A549 (cell line): ENCODE measurements around the gene ZNF507. TPM values are rescaled to one million over a fixed set of nuclear protein-coding genes. Genes with fewer than 3 reads are reported as not detected.

Source experiments
- ATAC-seq, 2 experiments: fragments of 200-7000 bp in 1 of 2; fragments of >200 bp in 1 of 2; cut with Nextera tagmentation in 1 of 2; cut with Tn5 transposase in 1 of 2; 3 replicates each; pipeline versions ENCODE4 v1.8.0 to v1.9.1; 2018 to 2020; ENCODE audit warnings: mild to moderate bottlenecking in 1 of 2, moderate library complexity in 1 of 2
- CTCF ChIA-PET: fragments of 300-600 bp; sonication (Branson Sonifier 250); formaldehyde crosslinking; extraction: SDS; loops from one replicate; lab custom pipeline; 2021; ENCODE audit warnings: antibody characterized with exemption, inconsistent platforms; lab: Yijun Ruan, JAX
- POLR2A ChIA-PET: fragments of 350-600 bp; formaldehyde crosslinking; extraction: SDS; loops from one replicate; lab custom pipeline; 2021; ENCODE audit warnings: antibody characterized with exemption, inconsistent platforms; lab: Yijun Ruan, JAX
- DNase-seq, 2 experiments: peaks; one replicate each; pipeline versions ENCODE4 v3.0.0 to v3.0.0-alpha.2; 2011 to 2016; ENCODE audit warnings: low read depth in 1 of 2, low spot score in 1 of 2
- FAIRE-seq: peaks from 2 replicates; lab custom pipeline; 2011; peaks lifted over from hg19 to GRCh38; lab: Jason Lieb, UNC
- H3K27ac ChIP-seq, 2 experiments: fragments of >200 bp; sonication (Bioruptor Twin); formaldehyde crosslinking; 3 replicates each; pipeline ENCODE4 v1.5.1; 2016 to 2017
- H3K4me1 ChIP-seq: fragments of >200 bp; sonication (Bioruptor Twin); formaldehyde crosslinking; 3 replicates; pipeline ENCODE4 v1.6.1; 2016
- H3K4me2 ChIP-seq: fragments of >200 bp; sonication (Bioruptor Twin); formaldehyde crosslinking; 3 replicates; pipeline ENCODE4 v1.6.1; 2016
- H3K4me3 ChIP-seq: fragments of >200 bp; sonication (Bioruptor Twin); formaldehyde crosslinking; 3 replicates; pipeline ENCODE4 v1.5.1; 2016
- H3K9me3 ChIP-seq: fragments of >200 bp; sonication (Bioruptor Twin); formaldehyde crosslinking; 3 replicates; pipeline ENCODE4 v1.6.1; 2016
- BCL3 ChIP-seq: fragments of >200 bp; sonication (Bioruptor Twin); formaldehyde crosslinking; IDR thresholded peaks from 3 replicates; pipeline ENCODE4 v1.6.1; 2016
- CBX8 ChIP-seq: fragments of 200-600 bp; sonication (generic); IDR thresholded peaks from 2 replicates; pipeline ENCODE4 v1.6.1; 2016
- E2F6 ChIP-seq: IDR thresholded peaks from 2 replicates; pipeline ENCODE4 v1.6.1; 2012; ENCODE audit warnings: low read depth, borderline replicate concordance
- EHMT2 ChIP-seq: fragments of 200-600 bp; sonication (generic); IDR thresholded peaks from 2 replicates; pipeline ENCODE4 v1.6.1; 2016; ENCODE audit warnings: antibody characterized with exemption, low read depth, mild to moderate bottlenecking, moderate library complexity
- ESRRA ChIP-seq: fragments of 150-350 bp; IDR thresholded peaks from 2 replicates; pipeline ENCODE4 v1.6.1; 2014; ENCODE audit warnings: mild to moderate bottlenecking, low read length, borderline replicate concordance
- FOSL2 ChIP-seq, 2 experiments: fragments of 450-650 bp in 1 of 2; fragments of >200 bp in 1 of 2; sonication (Bioruptor Twin) in 1 of 2; formaldehyde crosslinking; IDR thresholded peaks; 2 replicates each; pipeline versions ENCODE4 v1.5.0 to v1.6.1; 2016 to 2020; ENCODE audit warnings: mild to moderate bottlenecking in 1 of 2, moderate library complexity in 1 of 2
- HDAC2 ChIP-seq: fragments of 200-600 bp; sonication (generic); IDR thresholded peaks from 2 replicates; pipeline ENCODE4 v1.6.1; 2016
- HEYL ChIP-seq: fragments of 250-450 bp; sonication (Bioruptor Pico); IDR thresholded peaks from 2 replicates; pipeline ENCODE4 v1.8.0; 2021; ENCODE audit warnings: mild to moderate bottlenecking, moderate library complexity
- HOXA7 ChIP-seq: fragments of 250-450 bp; sonication (Bioruptor Pico); IDR thresholded peaks from 2 replicates; pipeline ENCODE4 v1.5.0; 2020; ENCODE audit warnings: mild to moderate bottlenecking, moderate library complexity
- JUN ChIP-seq, 2 experiments: fragments of >200 bp; sonication (Bioruptor Twin); formaldehyde crosslinking; IDR thresholded peaks; 2 replicates in 1 of 2; 3 replicates in 1 of 2; pipeline ENCODE4 v1.6.1; 2016 to 2017
- KDM5A ChIP-seq: fragments of 200-600 bp; sonication (generic); IDR thresholded peaks from 2 replicates; pipeline ENCODE4 v1.6.1; 2016; ENCODE audit warnings: antibody characterized with exemption, mild to moderate bottlenecking
- MAX ChIP-seq: IDR thresholded peaks from 2 replicates; pipeline ENCODE4 v1.6.1; 2012
- MAZ ChIP-seq: fragments of 150-350 bp; IDR thresholded peaks from 2 replicates; pipeline ENCODE4 v1.6.1; 2014; ENCODE audit warnings: antibody characterized with exemption, low read depth, low read length, borderline replicate concordance
- PBX3 ChIP-seq: IDR thresholded peaks from 2 replicates; pipeline ENCODE4 v1.6.1; 2012
- PHF8 ChIP-seq: fragments of 200-600 bp; sonication (generic); IDR thresholded peaks from 2 replicates; pipeline ENCODE4 v1.6.1; 2016; ENCODE audit warnings: low read depth, mild to moderate bottlenecking, antibody characterized with exemption, moderate library complexity, borderline replicate concordance
- POLR2AphosphoS2 ChIP-seq: conservative IDR thresholded peaks from 2 replicates; pipeline ENCODE4 v1.6.1; 2012; ENCODE audit warnings: low read length, improper control_type of control experiment, inconsistent platforms
- REST ChIP-seq: fragments of 200-600 bp; sonication (generic); IDR thresholded peaks from 2 replicates; pipeline ENCODE4 v1.6.1; 2016; ENCODE audit warnings: antibody characterized with exemption, mild to moderate bottlenecking, moderate library complexity
- RFX5 ChIP-seq: fragments of 450-650 bp; IDR thresholded peaks from 2 replicates; pipeline ENCODE4 v1.7.1; 2014; ENCODE audit warnings: antibody characterized with exemption, mild to moderate bottlenecking, moderate library complexity
- SREBF2 ChIP-seq: fragments of 450-650 bp; IDR thresholded peaks from 2 replicates; pipeline ENCODE4 v1.6.1; 2014; ENCODE audit warnings: mild to moderate bottlenecking, moderate library complexity
- TFCP2L1 ChIP-seq: fragments of 250-450 bp; sonication (Bioruptor Pico); IDR thresholded peaks from 2 replicates; pipeline ENCODE4 v1.5.0; 2021; ENCODE audit warnings: mild to moderate bottlenecking
- TP53 ChIP-seq: fragments of 250-450 bp; sonication (Bioruptor Pico); IDR thresholded peaks from 2 replicates; pipeline ENCODE4 v1.5.0; 2021; ENCODE audit warnings: mild to moderate bottlenecking, moderate library complexity
- ZNF302 ChIP-seq: fragments of 250-450 bp; sonication (Bioruptor Pico); IDR thresholded peaks from 2 replicates; pipeline ENCODE4 v1.9.0; 2021; ENCODE audit warnings: inconsistent platforms, mild to moderate bottlenecking, moderate library complexity
- WGBS: methylation state at CpG from one replicate; pipeline ENCODE4 v1.1.6; 2017; ENCODE audit errors: missing lambda C conversion rate; 5-methylcytosine and 5-hydroxymethylcytosine counted together
- polyA plus RNA-seq, 4 experiments: library from polyadenylated mRNA; depleted of rRNA in 3 of 4; stranded (reverse); fragments of >200 nt; fragmentation: RNase III in 1 of 4; extraction: RNeasy Plus Mini Kit Qiagen cat#74134 plus additional on column Dnase treatment in 1 of 4; gene quantifications; 2 replicates in 3 of 4; 3 replicates in 1 of 4; pipeline ENCODE4 v1.2.3, GENCODE V29; 2011 to 2017

The ZNF507 gene
- polyA plus RNA-seq, 2 of the 4 experiments (the other 2 are of a cell fraction): 14.6 to 49.8 TPM

GRCh38 chr19:32352241-32352630, 6.8 kb downstream of the ZNF507 start:
- POLR2A ChIA-PET: interaction anchor here (0.7 kb wide), 1 partner anchor 48 kb away, joined by 3 read pairs; no protein-coding TSS in a partner anchor
- no peak overlapping the region for H3K4me2 ChIP-seq
- H3K9me3 ChIP-seq: no peaks in the 10 kb centered on the region
- CTCF ChIA-PET: interaction anchor here (0.7 to 3.0 kb wide), 5 partner anchors 9 to 886 kb away, joined by 3 to 15 read pairs (median 7); no protein-coding TSS in a partner anchor
- no peak for ATAC-seq
- 94% methylated on average over 1 of the region's 1 CpG for WGBS
- no peak for TF ChIP-seq ESRRA
- no peak for TF ChIP-seq ZNF302 (CRISPR knock-in tag)
- no peak for TF ChIP-seq MAZ
- TF ChIP-seq PBX3: no peak
- no peak for TF ChIP-seq PHF8
- TF ChIP-seq, all 56 proteins: peak for 0
- DNase-seq (no peak), FAIRE-seq (peak; percentile 39)
- Histone ChIP-seq H3K4me1 (peaks cover 44% of the 10 kb centered on the region), H3K4me3 (no peak overlapping the region), H3K27ac (no peak overlapping the region)

- Histone ChIP-seq H3K4me1 (peaks cover 26% of the 10 kb centered on the region), H3K4me3 (no peak overlapping the region), H3K4me2 (no peak overlapping the region), H3K9me3 (no peaks in the 10 kb centered on the region), H3K27ac (no peak overlapping the region)
- ChIA-PET CTCF (interaction anchor here (0.6 to 3.0 kb wide), 5 partner anchors 10 to 216 kb away, joined by 3 to 15 read pairs (median 5); no protein-coding TSS in a partner anchor), POLR2A (no interaction called here)
- no peak for DNase-seq
- 96% methylated on average over 9 of the region's 9 CpGs for WGBS
- peak; percentile 61 for FAIRE-seq
- no peak for TF ChIP-seq CBX8
- TF ChIP-seq BCL3: 0 out of 3 replicates have a peak, but pooled peaks have one; percentile 9
- TF ChIP-seq SREBF2: no peak
- TF ChIP-seq TFCP2L1 (CRISPR knock-in tag): no peak
- TF ChIP-seq TP53 (CRISPR knock-in tag): no peak
- 0 out of 2 replicates have a peak, but pooled peaks have one; percentile 35 for TF ChIP-seq POLR2AphosphoS2
- no peak for TF ChIP-seq REST
- TF ChIP-seq RFX5: no peak
- no peak for TF ChIP-seq PBX3
- no peak for TF ChIP-seq MAX
- TF ChIP-seq ZNF302 (CRISPR knock-in tag): no peak
- TF ChIP-seq, all 56 proteins: peak for 2
- no peak for ATAC-seq
Observed at GRCh38 chr19:32354345-32354744, 8.9 kb downstream of the ZNF507 start.

- POLR2A ChIA-PET: interaction anchor here (1.1 kb wide), 1 partner anchor 9 kb away, joined by 5 read pairs; the partner anchor contains the start of gene ZNF507
- CTCF ChIA-PET: interaction anchor here (0.6 to 6.1 kb wide), 8 partner anchors 9 to 1672 kb away, joined by 4 to 74 read pairs (median 4); no protein-coding TSS in a partner anchor
- no peak overlapping the region for H3K27ac ChIP-seq
Observed at GRCh38 chr19:32355309-32355708, 9.9 kb downstream of the ZNF507 start.

More at GRCh38 chr19:32355309-32355708, 9.9 kb downstream of the ZNF507 start:
- ATAC-seq (no peak), DNase-seq (no peak), FAIRE-seq (peak; percentile 84)
- Histone ChIP-seq H3K9me3 (no peaks in the 10 kb centered on the region), H3K4me2 (no peak overlapping the region), H3K4me1 (peaks cover 16% of the 10 kb centered on the region), H3K4me3 (no peak overlapping the region)
- TF ChIP-seq KDM5A (no peak), E2F6 (no peak), EHMT2 (no peak), MAZ (no peak), HDAC2 (no peak), JUN (IDR thresholded peaks at IDR 0.05) (no peak), ESRRA (no peak), HOXA7 (CRISPR knock-in tag) (no peak), FOSL2 (IDR thresholded peaks at IDR 0.05) (no peak), FOSL2 (CRISPR knock-in tag; IDR thresholded peaks at IDR 0.05) (no peak), HEYL (CRISPR knock-in tag) (no peak)
- 93% methylated on average over 3 of the region's 3 CpGs for WGBS
